ENCODE data around the gene IQCH. TPM values are rescaled to one million over a fixed set of nuclear protein-coding genes. Genes with fewer than 3 reads are reported as not detected.

IQCH gene
- total and polyA plus RNA-seq, 8 donors: 0.49 to 1.6 (median 1.2) TPM

GRCh38 chr15:67413770-67414390 lies 159.3 kb downstream of the IQCH start:
- Histone ChIP-seq H3K4me1 (no peaks in the 10 kb centered on the region), H3K27me3 (no peaks in the 10 kb centered on the region), H3K36me3 (no peaks in the 10 kb centered on the region), H3K27ac (no peak overlapping the region), H3K9me3 (no peaks in the 10 kb centered on the region), H3K4me3 (no peak overlapping the region)
- no peak for FAIRE-seq
- no peak for ATAC-seq
- intact Hi-C loops (cut with DNase I): no loop called here
- 77 to 84% methylated on average over 11 of the region's 11 CpGs for WGBS, 2 donors
- TF ChIP-seq, protein P1, sequence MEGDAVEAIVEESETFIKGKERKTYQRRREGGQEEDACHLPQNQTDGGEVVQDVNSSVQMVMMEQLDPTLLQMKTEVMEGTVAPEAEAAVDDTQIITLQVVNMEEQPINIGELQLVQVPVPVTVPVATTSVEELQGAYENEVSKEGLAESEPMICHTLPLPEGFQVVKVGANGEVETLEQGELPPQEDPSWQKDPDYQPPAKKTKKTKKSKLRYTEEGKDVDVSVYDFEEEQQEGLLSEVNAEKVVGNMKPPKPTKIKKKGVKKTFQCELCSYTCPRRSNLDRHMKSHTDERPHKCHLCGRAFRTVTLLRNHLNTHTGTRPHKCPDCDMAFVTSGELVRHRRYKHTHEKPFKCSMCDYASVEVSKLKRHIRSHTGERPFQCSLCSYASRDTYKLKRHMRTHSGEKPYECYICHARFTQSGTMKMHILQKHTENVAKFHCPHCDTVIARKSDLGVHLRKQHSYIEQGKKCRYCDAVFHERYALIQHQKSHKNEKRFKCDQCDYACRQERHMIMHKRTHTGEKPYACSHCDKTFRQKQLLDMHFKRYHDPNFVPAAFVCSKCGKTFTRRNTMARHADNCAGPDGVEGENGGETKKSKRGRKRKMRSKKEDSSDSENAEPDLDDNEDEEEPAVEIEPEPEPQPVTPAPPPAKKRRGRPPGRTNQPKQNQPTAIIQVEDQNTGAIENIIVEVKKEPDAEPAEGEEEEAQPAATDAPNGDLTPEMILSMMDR (IDR thresholded peaks at IDR 0.05): no peak
- DNase-seq: no peak

DNA sequence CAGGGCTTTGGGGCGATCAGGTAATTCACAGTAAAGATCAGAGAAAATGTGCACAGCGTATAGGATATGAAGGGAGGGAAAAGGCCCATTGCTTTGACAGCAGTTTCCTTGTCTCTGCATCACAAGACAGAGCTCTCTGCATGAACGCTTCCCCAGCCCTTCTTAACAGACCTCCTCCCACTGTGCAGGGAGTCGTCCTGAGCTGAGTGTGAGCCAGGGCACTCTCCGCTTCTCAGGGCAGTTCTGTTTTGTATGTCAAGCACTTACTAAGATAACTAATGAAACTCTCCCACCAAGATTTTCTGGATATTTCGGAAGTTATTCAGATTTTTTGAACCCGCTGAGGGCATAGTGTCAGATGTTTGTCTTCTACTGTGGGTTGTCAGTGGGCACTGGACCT lies 160.6 kb downstream of the IQCH start:
- Histone ChIP-seq H3K4me3 (no peak overlapping the region), H3K9me3 (no peaks in the 10 kb centered on the region), H3K27me3 (no peaks in the 10 kb centered on the region), H3K36me3 (no peaks in the 10 kb centered on the region), H3K27ac (no peak overlapping the region), H3K4me1 (no peaks in the 10 kb centered on the region)
- no peak for DNase-seq
- 88 to 92% methylated on average over 7 of the region's 7 CpGs for WGBS, 2 donors
- ATAC-seq: no peak
- TF ChIP-seq, protein P1 (IDR thresholded peaks at IDR 0.05): no peak
- intact Hi-C loops (cut with DNase I): no loop called here
- no peak for FAIRE-seq

- no peak for DNase-seq
- intact Hi-C loops (cut with DNase I): no loop called here
- no peak overlapping the region for H3K4me3 ChIP-seq
These were observed 162.3 kb downstream of the IQCH start for GRCh38 chr15:67416891-67417290.

DNA sequence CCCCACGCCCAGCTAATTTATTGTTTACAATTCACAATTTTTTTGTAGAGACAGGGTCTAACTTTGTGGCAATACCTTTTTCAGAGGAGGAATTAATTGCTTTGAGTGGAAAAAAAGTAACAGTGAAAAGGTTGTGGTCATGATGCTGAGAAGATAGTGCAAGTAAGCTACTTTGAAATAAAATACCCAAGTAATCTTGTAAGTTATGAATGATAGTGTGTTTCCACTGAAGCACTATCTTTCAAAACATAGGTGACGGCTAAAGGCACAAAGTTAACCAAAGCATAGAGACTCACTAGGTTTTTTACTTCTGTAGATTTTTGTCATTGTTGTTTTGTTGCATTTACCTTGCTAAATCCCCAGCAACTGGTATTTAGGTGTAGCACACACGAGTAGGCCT lies 165.1 kb downstream of the IQCH start:
- Histone ChIP-seq H3K36me3 (no peaks in the 10 kb centered on the region), H3K9me3 (no peaks in the 10 kb centered on the region), H3K4me3 (no peak overlapping the region), H3K27me3 (no peaks in the 10 kb centered on the region), H3K4me1 (no peaks in the 10 kb centered on the region), H3K27ac (no peak overlapping the region)
- ATAC-seq: no peak
- 80 to 88% methylated on average over 3 of the region's 3 CpGs for WGBS, 2 donors
- no peak for DNase-seq
- intact Hi-C loops (cut with DNase I): no loop called here
- TF ChIP-seq, protein P1 (IDR thresholded peaks at IDR 0.05): no peak
- FAIRE-seq: no peak

More at GRCh38 chr15:67416891-67417290, 162.3 kb downstream of the IQCH start:
- 73 to 74% methylated on average over 6 of the region's 6 CpGs for WGBS, 2 donors
- H3K27me3 ChIP-seq: no peaks in the 10 kb centered on the region
- H3K4me1 ChIP-seq: no peaks in the 10 kb centered on the region
- H3K9me3 ChIP-seq: no peaks in the 10 kb centered on the region
- ATAC-seq (no peak), FAIRE-seq (no peak)
- H3K27ac ChIP-seq: no peak overlapping the region
- H3K36me3 ChIP-seq: no peaks in the 10 kb centered on the region
- TF ChIP-seq, protein P1 (IDR thresholded peaks at IDR 0.05): no peak

- H3K4me1 ChIP-seq: no peaks in the 10 kb centered on the region
- no peaks in the 10 kb centered on the region for H3K36me3 ChIP-seq
- H3K27me3 ChIP-seq: no peaks in the 10 kb centered on the region
- WGBS, 2 donors: 52 to 56% methylated on average over 2 of the region's 2 CpGs
- FAIRE-seq (no peak), DNase-seq (no peak), ATAC-seq (no peak)
- intact Hi-C loops (cut with DNase I): no loop called here
- no peak overlapping the region for H3K4me3 ChIP-seq
- TF ChIP-seq, protein P1 (IDR thresholded peaks at IDR 0.05): no peak
- no peaks in the 10 kb centered on the region for H3K9me3 ChIP-seq
- H3K27ac ChIP-seq: no peak overlapping the region
These were observed 165.6 kb downstream of the IQCH start for GRCh38 chr15:67420137-67420536.

All from pancreas (tissue), 10 donors.